HG02798 (cell line): ENCODE results near the gene LIPH.

Experiments
- ATAC-seq: cut with Tn5 transposase; IDR thresholded peaks from one replicate; pipeline ENCODE4 v1.9.1; 2021; ENCODE audit warnings: mild to moderate bottlenecking; ENCODE audit not compliant: unreplicated experiment, poor library complexity

Gene LIPH

DNA sequence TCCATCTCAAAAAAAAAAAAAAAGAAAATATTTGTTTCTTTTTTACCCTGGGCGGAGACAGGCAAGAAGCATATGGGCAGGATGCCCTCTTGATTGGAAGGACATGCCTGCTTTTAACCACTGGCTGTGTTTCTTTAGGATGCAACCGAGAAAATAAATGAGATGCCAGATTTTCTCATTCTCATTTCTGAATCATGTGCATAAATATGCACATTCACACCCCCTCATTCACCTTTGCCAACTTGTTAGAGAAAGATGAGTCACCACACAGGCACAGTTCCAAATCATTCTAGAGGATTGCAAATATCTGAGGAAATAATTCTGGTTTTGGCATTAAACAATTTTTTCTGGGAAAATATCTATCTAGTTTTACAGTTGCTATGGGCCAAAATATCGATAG, 3.3 kb downstream of the LIPH start:
- ATAC-seq, result no peak

DNA sequence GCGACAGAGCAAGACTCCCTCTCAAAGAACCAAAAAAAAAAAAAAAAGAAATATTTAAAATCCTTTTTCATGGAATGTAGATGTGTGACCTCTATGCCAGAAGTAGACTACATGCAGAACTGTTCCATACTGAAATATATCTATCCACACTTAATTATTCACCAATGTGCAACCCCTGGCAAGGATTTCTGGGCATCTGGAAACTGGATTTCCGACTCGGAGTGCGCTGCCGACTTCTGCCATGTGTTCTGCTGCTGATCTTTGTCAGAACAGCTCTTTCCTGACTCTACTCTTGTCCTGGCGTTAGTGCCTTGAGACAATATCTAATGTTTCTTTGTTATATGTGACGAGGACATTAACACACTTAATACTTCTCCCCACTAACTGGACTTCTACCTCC, 11.7 kb downstream of the LIPH start:
- ATAC-seq, result no peak

DNA sequence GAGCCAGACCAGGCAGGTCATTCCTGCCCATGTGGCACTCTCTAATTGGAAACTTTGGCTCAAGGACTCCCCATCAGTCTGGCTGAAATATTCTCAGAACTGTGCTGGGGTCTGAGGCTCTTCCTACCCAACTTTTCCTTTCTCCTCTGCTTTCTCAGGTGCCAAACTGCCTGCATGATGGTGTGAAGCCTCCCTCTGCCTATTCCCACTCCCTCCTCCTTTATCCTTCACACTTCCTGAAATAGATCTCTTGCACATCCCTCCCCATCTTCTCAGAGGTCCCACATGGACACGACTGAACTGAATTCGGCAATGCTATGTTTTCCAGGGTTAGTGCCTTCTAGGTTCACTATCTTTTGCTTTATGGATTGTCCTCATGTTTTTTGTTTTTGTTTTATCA, 12.5 kb downstream of the LIPH start:
- no peak for ATAC-seq

DNA sequence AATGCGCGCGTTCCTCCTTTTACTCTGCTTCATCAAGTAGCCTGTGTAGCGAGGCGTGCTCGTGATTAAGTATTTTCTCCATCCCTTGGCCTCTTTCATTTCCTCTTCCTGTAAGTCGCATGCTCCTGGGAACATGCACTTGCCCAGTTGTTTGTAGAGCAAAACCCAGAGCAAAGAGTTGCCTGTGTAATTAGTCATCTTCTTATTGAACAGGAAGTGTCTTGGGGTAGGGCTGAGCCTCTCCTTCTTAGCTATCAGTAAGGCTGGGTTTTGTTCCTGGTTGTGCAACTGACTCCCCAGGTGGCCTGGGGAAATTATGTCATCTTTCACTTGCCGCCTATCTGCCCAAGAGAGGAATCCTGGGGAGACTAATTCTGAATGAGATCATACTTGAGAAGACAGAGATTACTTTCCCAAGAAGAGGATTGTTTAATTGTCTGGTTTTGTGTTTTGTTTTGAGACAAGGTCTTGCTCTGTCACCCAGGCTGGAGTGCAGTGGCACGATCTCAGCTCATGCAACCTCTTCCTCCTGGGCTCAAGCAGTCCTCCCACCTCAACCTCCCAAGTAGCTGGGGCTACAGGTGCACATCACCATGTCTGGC, 14.9 kb downstream of the LIPH start:
- ATAC-seq, result peak; percentile 98

DNA sequence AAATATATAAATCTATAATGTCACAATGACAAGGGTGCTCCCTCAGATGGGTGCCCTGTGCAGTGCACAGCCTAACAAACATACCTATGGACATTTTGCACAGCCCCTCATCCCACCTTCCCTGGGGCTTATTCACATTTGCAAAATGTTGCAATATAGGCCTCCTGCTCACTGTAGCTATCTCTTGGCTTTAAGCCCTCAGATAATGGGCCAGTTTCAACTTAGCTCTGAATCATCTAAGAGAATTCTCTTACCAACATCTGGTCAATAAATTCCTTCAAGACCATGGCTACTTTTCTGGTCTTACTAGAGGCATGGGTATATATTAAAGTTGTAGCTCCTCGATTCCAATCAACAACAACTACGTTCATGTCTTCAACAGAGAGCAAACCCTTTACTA, 17.9 kb downstream of the LIPH start:
- no peak for ATAC-seq

DNA sequence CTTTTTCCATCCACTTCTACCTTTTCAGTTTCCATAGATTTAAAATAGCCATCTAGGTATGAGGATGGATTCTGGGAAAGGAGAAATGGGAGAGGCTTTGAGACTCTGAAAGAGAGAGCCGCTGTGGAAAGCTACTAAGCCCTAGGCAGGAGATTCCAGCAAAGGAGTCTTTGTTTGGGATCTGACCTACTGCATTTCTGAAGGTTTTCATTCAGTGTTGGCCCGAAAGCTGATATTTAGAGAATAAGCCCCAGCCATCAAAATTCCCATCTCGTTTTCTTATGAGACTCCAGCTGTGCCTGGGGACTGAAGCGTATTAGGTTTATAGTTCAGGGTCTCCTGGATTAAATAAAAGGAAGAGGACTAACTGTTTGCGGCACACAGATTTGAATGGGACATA, 19.5 kb downstream of the LIPH start:
- ATAC-seq, result no peak

DNA sequence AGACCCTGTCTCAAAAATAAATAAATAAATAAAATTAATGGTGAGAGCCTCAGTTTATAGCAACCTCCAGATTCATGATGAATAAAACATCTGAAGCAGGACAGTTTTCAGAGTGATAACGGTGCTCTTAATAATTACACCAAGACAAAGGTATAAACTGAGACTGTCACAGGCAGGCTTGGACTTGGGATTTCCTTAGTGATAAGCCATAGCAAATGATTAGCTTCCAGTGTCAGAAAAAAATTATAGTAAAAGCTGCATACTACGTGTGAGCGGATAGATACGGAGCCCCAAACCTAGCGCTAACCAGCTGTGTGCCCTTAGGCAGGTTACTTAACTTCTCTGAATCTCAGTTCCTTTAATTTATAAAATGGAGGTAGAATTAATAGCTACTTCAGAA, 21.5 kb downstream of the LIPH start:
- no peak for ATAC-seq

DNA sequence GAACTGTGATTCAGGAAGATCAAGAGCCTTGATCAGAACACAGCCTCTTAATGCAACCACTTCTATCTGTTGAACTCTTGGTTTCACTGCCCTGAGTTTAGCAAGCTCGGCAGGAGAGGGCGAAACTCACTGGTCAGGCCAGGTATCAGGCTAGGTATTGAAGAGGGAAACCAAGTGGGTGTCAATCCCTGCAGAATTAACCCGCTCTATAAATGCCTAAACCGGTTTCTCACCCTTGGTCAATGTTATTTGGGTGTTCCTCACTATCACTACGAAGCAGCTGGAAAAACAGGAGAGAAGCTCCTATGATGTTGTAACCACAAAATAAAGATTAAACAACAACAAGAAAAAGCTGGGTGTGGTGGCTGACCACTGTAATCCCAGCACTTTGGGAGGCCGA, 23.9 kb downstream of the LIPH start:
- ATAC-seq, result no peak

DNA sequence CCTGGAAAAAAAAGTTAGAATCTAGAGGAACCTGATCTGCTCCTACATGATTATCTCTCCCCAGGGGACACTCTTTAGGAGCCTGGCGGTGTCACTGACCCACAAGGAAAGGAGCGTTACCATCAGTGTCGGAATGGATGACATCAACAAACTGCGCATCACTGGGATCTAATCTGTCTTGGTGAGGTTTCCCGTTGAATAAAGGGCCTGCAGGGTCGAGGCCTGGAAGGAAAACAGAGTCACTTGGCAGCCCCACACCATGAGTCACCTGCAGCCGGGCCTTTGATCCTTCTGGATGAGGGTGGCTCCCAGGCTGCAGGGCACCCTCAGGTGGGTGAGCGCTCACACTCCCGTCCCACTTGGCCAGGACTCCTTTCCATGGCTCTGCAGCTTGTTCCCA, 25.0 kb downstream of the LIPH start:
- ATAC-seq, result no peak

DNA sequence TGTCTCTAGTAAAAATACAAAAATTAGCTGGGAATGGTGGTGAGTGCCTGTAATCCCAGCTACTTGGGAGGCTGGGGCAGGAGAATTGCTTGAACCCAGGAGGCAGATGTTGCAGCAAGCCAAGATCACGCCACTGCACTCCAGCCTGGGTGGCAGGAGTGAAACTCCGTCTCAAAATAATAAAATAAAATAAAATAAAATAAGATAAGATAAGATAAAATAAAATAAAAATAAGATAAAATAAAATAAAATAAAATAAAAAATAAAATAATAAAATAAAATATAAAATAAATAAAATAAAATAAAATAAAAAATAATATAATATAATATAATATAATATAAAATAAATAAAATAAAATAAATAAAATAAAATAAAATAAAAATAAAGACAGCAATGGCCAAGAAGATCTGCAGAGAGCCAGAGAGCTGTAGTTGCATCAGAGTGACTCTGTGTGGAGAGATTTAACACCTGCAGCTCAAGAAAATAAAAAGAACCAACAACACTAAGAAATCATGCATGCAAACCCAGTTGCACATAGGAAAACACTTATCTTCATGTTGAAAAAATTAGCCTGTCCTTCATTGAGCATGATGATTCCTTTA, 25.9 kb downstream of the LIPH start:
- ATAC-seq, result no peak

DNA sequence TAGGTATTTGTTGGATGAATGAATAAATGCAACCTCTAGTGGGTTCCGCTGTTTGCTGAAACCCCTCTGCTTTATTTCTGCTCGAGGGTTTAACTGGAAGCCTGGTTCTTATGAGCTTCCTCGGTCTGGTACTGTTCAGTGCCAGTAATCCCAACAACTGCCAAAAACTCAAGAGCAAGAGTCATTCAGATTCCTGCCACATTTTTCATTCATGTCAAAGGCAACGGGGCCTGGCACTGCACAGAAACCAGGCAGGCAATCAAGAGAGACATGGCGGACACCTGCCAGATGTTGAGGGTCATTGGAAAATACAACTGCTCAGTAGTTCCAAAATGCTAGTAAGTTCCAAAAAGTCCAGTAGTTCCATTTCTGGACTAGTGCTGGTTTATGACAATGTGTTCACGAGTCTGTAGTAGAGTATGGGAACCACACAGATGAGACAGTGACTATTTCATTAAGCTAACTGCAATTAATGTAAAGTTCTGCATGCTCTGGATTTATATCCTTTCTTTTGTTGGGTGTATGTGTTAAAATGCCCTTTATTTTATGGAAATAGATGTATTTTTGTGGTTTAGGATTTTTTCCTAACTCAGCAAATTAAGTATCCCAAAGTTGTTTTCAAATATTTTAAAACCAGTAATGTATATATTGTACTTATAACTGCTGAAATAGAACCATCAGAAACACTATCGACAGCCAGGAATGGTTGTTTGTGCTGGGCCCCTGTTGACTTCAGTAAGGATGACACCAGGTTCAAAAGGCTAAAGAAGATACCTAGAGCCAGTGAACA, 30.8 kb downstream of the LIPH start:
- no peak for ATAC-seq

DNA sequence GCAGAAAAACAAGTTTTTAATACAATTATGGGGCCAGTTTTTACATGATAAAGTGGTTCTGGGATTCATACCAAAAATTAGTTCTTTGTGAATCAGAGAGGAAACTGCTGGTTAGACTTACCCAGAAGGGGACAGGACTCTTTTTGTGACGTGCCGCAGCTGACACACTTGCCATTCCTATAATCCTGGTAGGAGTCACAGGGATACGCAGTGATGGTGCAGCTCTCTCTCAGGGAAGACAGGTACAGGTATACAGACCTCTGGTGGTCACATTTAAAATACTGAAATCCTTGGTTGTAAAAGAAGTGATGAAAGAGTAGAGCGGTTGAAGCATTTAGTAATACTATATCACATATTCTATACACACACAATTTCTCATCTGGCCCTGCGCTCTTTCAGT, 33.4 kb downstream of the LIPH start:
- ATAC-seq, result no peak

DNA sequence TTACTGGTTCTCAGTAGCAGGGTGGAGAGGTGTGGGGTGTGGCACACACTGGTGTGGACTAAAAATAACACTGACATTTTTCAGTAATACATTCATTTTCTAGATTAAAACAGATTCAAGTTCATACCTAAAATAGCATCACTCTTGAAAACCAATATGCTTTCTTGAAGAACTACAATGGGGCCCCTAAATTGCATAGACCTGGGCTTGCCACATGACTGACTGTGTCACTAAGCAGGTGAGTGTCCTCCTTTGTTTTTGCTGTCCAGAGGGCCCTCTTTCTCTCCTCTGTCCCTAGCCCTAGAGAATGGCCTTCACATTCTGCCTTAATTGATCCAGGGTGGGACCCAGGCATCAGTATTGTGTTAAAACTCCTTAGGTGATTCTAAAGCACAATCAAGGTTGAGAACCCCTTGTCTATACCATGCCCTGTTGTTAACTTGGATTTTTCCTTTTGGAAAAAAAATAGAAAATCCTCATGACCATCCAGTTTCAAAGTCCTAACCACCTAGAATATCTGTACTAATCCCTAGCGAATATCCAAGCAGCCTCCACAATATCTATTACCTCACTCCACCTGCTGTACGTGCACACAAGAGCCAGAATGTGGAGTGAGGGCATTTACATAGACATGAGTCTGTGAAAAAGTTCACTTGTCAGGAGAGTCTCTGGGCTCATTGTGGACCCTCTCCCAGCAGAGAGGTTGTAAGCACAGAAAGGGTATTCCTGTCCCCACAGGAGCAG, 34.8 kb downstream of the LIPH start:
- no peak for ATAC-seq

DNA sequence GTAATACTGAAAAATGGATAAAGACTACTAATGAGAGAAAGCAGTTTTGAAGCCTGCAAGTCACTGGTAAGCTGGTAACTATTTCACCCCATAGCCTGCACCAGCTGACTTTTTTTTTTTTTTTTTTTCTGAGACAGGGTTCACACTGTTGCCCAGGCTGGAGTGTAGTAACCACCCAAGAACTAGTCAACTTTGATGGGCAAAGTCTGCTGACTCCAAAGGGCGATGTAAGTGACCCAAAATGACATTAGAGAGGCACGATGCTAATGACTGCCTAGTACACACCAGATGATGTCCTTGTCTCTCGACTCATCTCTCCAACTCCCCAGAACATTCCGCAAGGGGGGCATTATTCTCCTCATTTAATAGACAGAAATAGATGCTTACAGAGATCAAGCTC, 40.7 kb downstream of the LIPH start:
- ATAC-seq, result no peak

DNA sequence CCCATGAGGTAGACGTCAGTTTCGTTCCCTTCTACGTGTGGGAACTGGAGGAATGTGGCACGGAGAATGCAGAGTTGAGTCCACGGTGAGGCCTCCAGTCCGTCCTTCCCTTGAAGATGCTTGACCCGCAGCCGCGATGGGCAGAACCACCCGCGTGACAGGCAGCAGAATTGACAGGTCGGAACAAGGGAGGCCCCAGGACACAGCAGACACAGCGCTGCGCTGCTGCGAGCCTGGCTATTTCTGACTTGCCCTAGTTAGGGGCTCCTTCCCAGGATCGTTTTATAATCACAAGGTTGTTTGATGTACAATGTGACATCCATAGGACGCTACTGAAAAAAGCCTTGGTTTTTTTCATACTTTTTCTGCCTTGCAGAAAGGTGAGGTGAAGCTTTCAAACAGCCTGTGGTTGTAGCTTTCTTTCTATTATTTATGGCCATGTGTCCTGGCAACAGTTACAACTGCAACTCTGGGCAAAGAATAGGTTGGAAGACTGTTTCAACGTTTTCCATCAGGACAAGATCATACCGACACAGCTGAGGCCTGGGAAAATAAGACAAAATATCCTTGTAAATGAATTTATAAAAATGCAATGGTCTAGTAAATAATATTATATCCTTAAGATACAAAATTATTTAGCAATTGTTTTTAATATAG, 43.9 kb downstream of the LIPH start:
- ATAC-seq, result no peak

DNA sequence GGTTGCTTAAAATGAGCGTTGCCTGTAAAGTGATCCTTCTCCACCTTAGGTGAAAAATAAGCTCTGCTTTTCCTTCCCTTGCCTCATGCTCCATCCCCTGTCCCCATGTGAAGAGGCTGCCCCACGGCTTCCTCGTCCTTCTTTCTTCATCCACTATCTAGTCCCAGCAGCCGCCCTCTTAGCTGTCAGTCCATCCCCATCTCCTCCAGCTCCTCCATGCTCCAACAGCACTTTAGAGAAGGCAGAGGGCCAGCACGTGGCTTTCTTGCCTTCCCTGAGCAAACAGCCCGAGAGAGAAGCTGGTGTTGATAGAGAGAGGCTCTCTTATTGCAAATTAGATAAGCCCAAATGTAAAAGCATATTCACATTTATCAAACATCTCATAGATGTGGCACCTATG, 44.5 kb downstream of the LIPH start:
- no peak for ATAC-seq

DNA sequence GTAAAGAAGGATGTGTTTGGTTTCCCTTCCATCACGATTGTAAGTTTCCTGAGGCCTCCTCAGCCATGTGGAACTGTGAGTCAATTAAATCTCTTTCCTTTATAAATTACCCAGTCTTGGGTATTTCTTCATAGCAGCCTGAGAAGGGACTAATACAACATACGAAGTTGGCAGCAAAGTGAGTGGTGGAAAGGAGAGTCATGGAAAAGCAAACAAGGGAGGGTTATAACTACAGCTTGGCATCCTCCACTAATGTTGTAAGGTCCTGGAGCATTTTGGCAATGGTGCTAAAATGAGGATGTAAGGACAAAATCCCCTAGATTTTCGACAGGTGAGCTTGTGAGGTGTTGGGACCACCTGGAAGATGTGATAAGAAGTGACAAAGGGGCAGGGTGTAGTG, 47.8 kb downstream of the LIPH start:
- no peak for ATAC-seq

DNA sequence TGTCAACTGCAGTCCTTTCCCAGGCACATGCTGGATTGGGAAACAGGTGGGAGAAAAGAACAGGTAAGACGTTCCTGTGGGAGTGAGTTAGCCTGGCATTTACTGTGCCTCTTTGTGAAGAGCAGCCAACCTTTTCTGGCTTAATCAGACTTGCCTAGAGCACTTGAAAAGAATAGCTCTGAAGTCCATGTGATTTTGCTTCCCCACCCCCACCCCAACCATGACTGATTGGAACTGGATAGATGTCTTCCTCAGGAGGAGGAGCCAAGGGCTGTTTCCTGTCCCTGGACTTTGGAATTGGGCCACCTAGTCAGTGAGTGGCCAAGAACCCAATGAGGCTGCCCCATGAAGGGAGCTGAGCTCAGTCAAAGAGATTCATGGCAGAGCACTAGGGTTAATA, 48.9 kb downstream of the LIPH start:
- no peak for ATAC-seq

DNA sequence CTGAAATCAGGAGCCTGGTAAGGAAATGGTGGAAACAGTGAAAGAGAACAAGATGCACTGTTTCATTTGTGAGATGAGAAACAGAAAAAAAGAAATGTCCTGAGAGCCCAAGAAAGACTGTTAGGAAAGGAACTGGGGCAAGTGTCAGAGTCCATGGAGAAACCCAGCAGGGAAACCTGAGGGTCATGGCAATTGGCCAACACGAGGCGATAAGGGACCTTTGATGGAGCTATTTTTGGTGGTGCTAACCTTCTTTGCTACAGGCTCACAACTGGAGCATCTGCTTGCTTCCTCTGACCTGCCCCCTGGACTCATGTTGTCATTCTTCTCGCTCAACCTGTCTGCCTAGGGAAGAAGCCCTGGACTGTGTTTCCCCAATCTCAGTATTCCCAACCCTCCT, 49.4 kb downstream of the LIPH start:
- ATAC-seq, result no peak

DNA sequence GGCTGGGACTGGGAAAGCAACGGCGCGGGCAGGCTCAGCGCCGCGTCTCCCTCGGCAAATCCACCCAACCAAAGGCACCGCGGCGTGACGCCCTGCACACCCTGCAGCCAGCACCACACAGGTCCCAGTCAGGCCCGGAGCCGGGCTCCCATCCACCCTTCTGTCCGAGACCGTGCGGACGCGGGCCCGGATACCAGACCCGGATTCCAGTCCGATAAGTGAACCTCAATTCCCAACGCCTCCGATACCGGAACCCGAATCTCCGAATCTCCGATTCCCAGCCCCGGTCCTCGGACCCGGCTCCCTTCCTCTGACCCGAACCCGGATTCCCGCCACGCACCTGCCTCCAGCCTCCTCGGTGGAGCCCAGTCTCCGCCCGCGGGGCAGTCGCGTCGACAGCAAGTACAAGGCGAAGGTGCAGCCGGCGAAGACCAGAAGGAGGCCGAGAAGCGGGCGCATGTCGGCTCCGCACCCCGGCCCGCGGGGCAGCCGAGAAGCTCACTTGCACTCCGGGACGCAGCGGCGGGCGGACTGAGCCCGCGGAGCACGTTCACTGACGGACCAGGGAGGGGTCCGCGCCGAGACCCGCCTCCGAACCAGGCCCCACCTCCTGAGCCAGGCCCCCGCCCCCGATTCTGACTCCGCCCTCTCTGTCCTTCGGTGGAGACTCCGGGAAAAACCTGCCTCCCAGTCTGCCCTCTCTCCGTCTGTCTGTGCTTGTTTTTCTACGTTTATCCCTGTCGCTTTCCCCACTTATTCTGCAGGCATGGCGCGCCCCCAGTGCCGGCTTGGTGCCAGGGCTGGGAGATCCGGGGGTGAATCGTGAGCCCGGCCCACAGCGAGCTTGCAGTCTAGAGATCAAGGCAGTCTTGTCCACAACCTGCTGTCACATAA, 53.6 kb downstream of the LIPH start, which contains the start of gene TMEM41A:
TSS of gene TMEM41A (minus strand) at position 533 of the 894 bp plus-strand sequence. CDS start at position 459, 74 bp downstream.
- ATAC-seq, result peak; percentile 98
